HEK293 (cell line): ENCODE measurements around the gene GSAP.

ENCODE experiments used
- CTCF ChIA-PET: fragments of 350-600 bp; formaldehyde crosslinking; extraction: SDS; loops from one replicate; lab custom pipeline; 2021; ENCODE audit warnings: antibody characterized with exemption; lab: Yijun Ruan, JAX
- POLR2A ChIA-PET: fragments of 300-600 bp; formaldehyde crosslinking; extraction: SDS; loops from one replicate; lab custom pipeline; 2020; ENCODE audit warnings: antibody characterized with exemption, inconsistent platforms; lab: Yijun Ruan, JAX
- H3K27ac ChIP-seq: fragments of 200-500 bp; sonication (Bioruptor generic); 2 replicates; pipeline ENCODE4 v1.5.1; 2014; ENCODE audit warnings: low read depth, low read length, control low read depth, inconsistent platforms; ENCODE audit errors: extremely low read depth
- H3K36me3 ChIP-seq, 2 experiments: fragments of 200-500 bp in 1 of 2; sonication (Bioruptor generic) in 1 of 2; 1 replicate in 1 of 2; 2 replicates in 1 of 2; pipeline ENCODE4 v1.5.1; 2014 to 2017; ENCODE audit warnings: inconsistent platforms in 2 of 2, low read length in 2 of 2; ENCODE audit not compliant: control insufficient read depth in 2 of 2, insufficient read depth in 1 of 2
- H3K4me1 ChIP-seq: fragments of 200-500 bp; sonication (Bioruptor generic); 2 replicates; pipeline ENCODE4 v1.5.1; 2014; ENCODE audit warnings: mild to moderate bottlenecking, low read length, inconsistent platforms; ENCODE audit not compliant: control insufficient read depth, insufficient read depth
- H3K4me3 ChIP-seq: 2 replicates; pipeline ENCODE4 v1.5.1; 2011; ENCODE audit warnings: low read depth, mild to moderate bottlenecking, control low read depth, low read length, moderate library complexity
- H3K9me3 ChIP-seq: fragments of 200-500 bp; sonication (Bioruptor generic); 2 replicates; pipeline ENCODE4 v1.5.1; 2014; ENCODE audit warnings: low read depth, low read length, inconsistent platforms; ENCODE audit not compliant: control insufficient read depth, insufficient read depth
- BCL11B ChIP-seq: fragments of 450-650 bp; formaldehyde crosslinking; IDR thresholded peaks from 2 replicates; pipeline ENCODE4 v1.5.1; 2016; ENCODE audit warnings: low read depth, missing biosample characterization, missing genetic modification characterization
- KLF7 ChIP-seq: fragments of 450-650 bp; formaldehyde crosslinking; IDR thresholded peaks from 2 replicates; pipeline ENCODE4 v1.5.1; 2016; ENCODE audit warnings: missing biosample characterization, missing genetic modification characterization, borderline replicate concordance
- PRDM1 ChIP-seq: fragments of 450-650 bp; formaldehyde crosslinking; IDR thresholded peaks from 2 replicates; pipeline ENCODE4; 2016; ENCODE audit warnings: missing biosample characterization, missing genetic modification characterization
- REPIN1 ChIP-seq: fragments of 450-650 bp; formaldehyde crosslinking; IDR thresholded peaks from 2 replicates; pipeline ENCODE4 v1.5.1; 2017; ENCODE audit warnings: missing biosample characterization, missing genetic modification characterization, low read depth
- TCF7L2 ChIP-seq: IDR thresholded peaks from 2 replicates; pipeline ENCODE4 v1.6.1; 2011; ENCODE audit warnings: low read depth, mild to moderate bottlenecking, inconsistent platforms, low read length, moderate library complexity, borderline replicate concordance
- ZBTB1 ChIP-seq: fragments of 450-650 bp; formaldehyde crosslinking; IDR thresholded peaks from 2 replicates; pipeline ENCODE4 v1.5.1; 2016; ENCODE audit warnings: missing biosample characterization, missing genetic modification characterization
- ZFP41 ChIP-seq: fragments of 450-650 bp; formaldehyde crosslinking; IDR thresholded peaks from 2 replicates; pipeline ENCODE4 v1.5.1; 2016; ENCODE audit warnings: missing biosample characterization, missing genetic modification characterization, borderline replicate concordance
- ZNF132 ChIP-seq: fragments of 450-650 bp; formaldehyde crosslinking; IDR thresholded peaks from 2 replicates; pipeline ENCODE4 v1.5.1; 2017; ENCODE audit warnings: missing biosample characterization, missing genetic modification characterization, borderline replicate concordance
- ZNF266 ChIP-seq: fragments of 450-650 bp; formaldehyde crosslinking; IDR thresholded peaks from 2 replicates; pipeline ENCODE4 v1.5.1; 2016; ENCODE audit warnings: missing biosample characterization, missing genetic modification characterization, low read depth
- ZNF341 ChIP-seq: fragments of 450-650 bp; formaldehyde crosslinking; IDR thresholded peaks from 2 replicates; pipeline ENCODE4; 2016; ENCODE audit warnings: low read depth, missing biosample characterization, missing genetic modification characterization
- ZNF354C ChIP-seq: fragments of 450-650 bp; formaldehyde crosslinking; IDR thresholded peaks from 2 replicates; pipeline ENCODE4 v1.5.1; 2016; ENCODE audit warnings: missing biosample characterization, missing genetic modification characterization, low read depth, borderline replicate concordance
- ZNF416 ChIP-seq: fragments of 450-650 bp; formaldehyde crosslinking; IDR thresholded peaks from 2 replicates; pipeline ENCODE4 v1.5.1; 2016; ENCODE audit warnings: missing biosample characterization, missing genetic modification characterization
- ZNF549 ChIP-seq: fragments of 450-650 bp; IDR thresholded peaks from 2 replicates; pipeline ENCODE4 v1.5.1; 2018; ENCODE audit warnings: missing biosample characterization, missing genetic modification characterization, mild to moderate bottlenecking, inconsistent platforms, moderate library complexity
- ZNF560 ChIP-seq: fragments of 450-650 bp; formaldehyde crosslinking; IDR thresholded peaks from 2 replicates; pipeline ENCODE4 v1.5.1; 2017; ENCODE audit warnings: missing biosample characterization, missing genetic modification characterization, borderline replicate concordance
- ZNF624 ChIP-seq: fragments of 450-650 bp; formaldehyde crosslinking; IDR thresholded peaks from 2 replicates; pipeline ENCODE4 v1.5.1; 2017; ENCODE audit warnings: missing biosample characterization, missing genetic modification characterization
- ZNF626 ChIP-seq: fragments of 450-650 bp; sonication (Bioruptor Pico); formaldehyde crosslinking; IDR thresholded peaks from 2 replicates; pipeline ENCODE4 v1.5.1; 2018; ENCODE audit warnings: missing biosample characterization, missing genetic modification characterization, inconsistent platforms
- ZNF629 ChIP-seq: fragments of 450-650 bp; formaldehyde crosslinking; IDR thresholded peaks from 2 replicates; pipeline ENCODE4 v1.5.1; 2017; ENCODE audit warnings: missing biosample characterization, missing genetic modification characterization
- ZNF837 ChIP-seq: fragments of 450-650 bp; formaldehyde crosslinking; IDR thresholded peaks from 2 replicates; pipeline ENCODE4 v1.5.1; 2016; ENCODE audit warnings: missing biosample characterization, missing genetic modification characterization
- TF ChIP-seq, protein P1 (sequence below): fragments of 450-650 bp; formaldehyde crosslinking; IDR thresholded peaks from 2 replicates; pipeline ENCODE4 v1.5.1; 2016; ENCODE audit warnings: missing biosample characterization, missing genetic modification characterization, low read depth
- TF ChIP-seq, protein P2 (sequence below): fragments of 450-650 bp; formaldehyde crosslinking; IDR thresholded peaks from 2 replicates; pipeline ENCODE4 v1.5.1; 2017; ENCODE audit warnings: missing biosample characterization, missing genetic modification characterization
- TF ChIP-seq, protein P3 (sequence below): fragments of 450-650 bp; formaldehyde crosslinking; IDR thresholded peaks from 2 replicates; pipeline ENCODE4 v1.5.1; 2016; ENCODE audit warnings: missing biosample characterization, missing genetic modification characterization
- TF ChIP-seq, protein P4 (sequence below): fragments of 450-650 bp; formaldehyde crosslinking; IDR thresholded peaks from 2 replicates; pipeline ENCODE4 v1.5.1; 2016; ENCODE audit warnings: missing biosample characterization, missing genetic modification characterization, low read depth
- TF ChIP-seq, protein P5 (sequence below): fragments of 450-650 bp; formaldehyde crosslinking; IDR thresholded peaks from 2 replicates; pipeline ENCODE4 v1.5.1; 2016; ENCODE audit warnings: missing biosample characterization, missing genetic modification characterization
- TF ChIP-seq, protein P6 (sequence below): fragments of 450-650 bp; formaldehyde crosslinking; IDR thresholded peaks from 2 replicates; pipeline ENCODE4 v1.5.1; 2016; ENCODE audit warnings: missing biosample characterization, missing genetic modification characterization

GSAP gene

DNA sequence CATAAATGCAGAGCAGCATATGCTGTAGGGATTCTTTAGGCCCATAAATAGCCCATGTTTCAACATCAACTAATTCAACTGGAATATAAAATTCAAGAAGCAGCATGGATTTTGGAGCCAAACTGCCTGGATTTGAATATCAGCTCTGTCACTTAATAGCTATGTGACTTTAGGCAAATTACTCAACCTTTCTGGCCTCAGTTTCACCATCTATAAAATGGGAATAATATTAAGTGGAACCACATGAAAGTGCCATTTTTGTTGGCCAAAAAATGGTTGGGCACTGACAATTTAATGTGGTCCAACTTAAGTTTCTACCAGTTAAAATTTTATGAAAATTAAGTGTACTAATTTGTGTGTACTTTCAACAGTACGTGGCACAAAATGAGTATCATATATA is 98.1 kb downstream of the GSAP start (continued):
- TF ChIP-seq, protein P1, sequence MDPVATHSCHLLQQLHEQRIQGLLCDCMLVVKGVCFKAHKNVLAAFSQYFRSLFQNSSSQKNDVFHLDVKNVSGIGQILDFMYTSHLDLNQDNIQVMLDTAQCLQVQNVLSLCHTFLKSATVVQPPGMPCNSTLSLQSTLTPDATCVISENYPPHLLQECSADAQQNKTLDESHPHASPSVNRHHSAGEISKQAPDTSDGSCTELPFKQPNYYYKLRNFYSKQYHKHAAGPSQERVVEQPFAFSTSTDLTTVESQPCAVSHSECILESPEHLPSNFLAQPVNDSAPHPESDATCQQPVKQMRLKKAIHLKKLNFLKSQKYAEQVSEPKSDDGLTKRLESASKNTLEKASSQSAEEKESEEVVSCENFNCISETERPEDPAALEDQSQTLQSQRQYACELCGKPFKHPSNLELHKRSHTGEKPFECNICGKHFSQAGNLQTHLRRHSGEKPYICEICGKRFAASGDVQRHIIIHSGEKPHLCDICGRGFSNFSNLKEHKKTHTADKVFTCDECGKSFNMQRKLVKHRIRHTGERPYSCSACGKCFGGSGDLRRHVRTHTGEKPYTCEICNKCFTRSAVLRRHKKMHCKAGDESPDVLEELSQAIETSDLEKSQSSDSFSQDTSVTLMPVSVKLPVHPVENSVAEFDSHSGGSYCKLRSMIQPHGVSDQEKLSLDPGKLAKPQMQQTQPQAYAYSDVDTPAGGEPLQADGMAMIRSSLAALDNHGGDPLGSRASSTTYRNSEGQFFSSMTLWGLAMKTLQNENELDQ: no peak
- TF ChIP-seq ZNF132 (tag by site-specific recombination) (no peak), REPIN1 (tag by site-specific recombination) (no peak), KLF7 (tag by site-specific recombination) (no peak)
- TF ChIP-seq, protein P2, sequence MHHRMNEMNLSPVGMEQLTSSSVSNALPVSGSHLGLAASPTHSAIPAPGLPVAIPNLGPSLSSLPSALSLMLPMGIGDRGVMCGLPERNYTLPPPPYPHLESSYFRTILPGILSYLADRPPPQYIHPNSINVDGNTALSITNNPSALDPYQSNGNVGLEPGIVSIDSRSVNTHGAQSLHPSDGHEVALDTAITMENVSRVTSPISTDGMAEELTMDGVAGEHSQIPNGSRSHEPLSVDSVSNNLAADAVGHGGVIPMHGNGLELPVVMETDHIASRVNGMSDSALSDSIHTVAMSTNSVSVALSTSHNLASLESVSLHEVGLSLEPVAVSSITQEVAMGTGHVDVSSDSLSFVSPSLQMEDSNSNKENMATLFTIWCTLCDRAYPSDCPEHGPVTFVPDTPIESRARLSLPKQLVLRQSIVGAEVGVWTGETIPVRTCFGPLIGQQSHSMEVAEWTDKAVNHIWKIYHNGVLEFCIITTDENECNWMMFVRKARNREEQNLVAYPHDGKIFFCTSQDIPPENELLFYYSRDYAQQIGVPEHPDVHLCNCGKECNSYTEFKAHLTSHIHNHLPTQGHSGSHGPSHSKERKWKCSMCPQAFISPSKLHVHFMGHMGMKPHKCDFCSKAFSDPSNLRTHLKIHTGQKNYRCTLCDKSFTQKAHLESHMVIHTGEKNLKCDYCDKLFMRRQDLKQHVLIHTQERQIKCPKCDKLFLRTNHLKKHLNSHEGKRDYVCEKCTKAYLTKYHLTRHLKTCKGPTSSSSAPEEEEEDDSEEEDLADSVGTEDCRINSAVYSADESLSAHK: no peak
- TF ChIP-seq, protein P3, sequence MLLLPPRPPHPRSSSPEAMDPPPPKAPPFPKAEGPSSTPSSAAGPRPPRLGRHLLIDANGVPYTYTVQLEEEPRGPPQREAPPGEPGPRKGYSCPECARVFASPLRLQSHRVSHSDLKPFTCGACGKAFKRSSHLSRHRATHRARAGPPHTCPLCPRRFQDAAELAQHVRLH: no peak
- TF ChIP-seq, all 188 proteins: peak for 0

DNA sequence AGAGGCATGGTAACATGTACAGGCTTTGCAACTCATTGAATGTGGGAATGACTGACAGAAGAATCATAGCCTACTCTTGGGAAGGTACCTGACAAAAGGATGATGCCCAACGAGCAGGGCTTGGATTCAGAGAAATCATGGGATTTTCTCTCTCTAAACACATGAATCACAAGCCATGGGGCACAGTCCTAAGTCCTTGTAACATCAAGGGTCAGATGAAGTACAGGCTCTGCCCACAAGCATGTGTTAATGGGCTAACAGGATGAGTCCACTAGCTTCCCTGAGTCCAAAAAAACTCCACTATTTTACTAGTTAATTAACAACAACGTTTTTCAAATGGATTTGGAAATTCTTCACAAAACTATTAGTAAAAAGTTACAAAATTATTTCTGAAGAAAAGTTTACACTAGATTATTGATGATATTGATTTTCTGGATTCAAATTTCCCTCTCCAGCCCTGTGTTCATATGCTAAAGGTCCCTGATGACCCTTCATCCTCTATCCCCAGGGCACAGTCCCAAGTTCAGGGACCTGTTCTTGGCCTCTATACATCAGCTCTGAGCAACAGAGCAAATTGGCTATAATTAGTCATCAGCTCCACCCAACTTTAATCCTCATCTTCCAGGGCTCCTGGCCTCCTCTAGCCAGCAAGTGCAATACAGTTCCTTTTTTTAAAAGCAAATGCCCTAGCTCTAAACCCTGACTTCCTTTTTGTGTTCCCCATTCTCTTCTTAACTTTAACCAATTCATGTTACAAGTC is 99.8 kb downstream of the GSAP start:
- ChIA-PET POLR2A (no interaction called here), CTCF (interaction anchor here (0.7 to 1.0 kb wide), 2 partner anchors 16 to 69 kb away, joined by 3 to 5 read pairs; no protein-coding TSS in a partner anchor)
- no peak for TF ChIP-seq ZNF624 (tag by site-specific recombination)
- no peak for TF ChIP-seq BCL11B (tag by site-specific recombination)
- TF ChIP-seq ZNF560 (tag by site-specific recombination): no peak
- TF ChIP-seq, protein P4, sequence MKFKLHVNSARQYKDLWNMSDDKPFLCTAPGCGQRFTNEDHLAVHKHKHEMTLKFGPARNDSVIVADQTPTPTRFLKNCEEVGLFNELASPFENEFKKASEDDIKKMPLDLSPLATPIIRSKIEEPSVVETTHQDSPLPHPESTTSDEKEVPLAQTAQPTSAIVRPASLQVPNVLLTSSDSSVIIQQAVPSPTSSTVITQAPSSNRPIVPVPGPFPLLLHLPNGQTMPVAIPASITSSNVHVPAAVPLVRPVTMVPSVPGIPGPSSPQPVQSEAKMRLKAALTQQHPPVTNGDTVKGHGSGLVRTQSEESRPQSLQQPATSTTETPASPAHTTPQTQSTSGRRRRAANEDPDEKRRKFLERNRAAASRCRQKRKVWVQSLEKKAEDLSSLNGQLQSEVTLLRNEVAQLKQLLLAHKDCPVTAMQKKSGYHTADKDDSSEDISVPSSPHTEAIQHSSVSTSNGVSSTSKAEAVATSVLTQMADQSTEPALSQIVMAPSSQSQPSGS: no peak
- TF ChIP-seq ZNF416 (tag by site-specific recombination): no peak
- no peak for TF ChIP-seq ZBTB1
- TF ChIP-seq ZNF629 (tag by site-specific recombination): no peak
- no peak for TF ChIP-seq PRDM1 (tag by site-specific recombination)
- TF ChIP-seq ZNF626 (tag by site-specific recombination): no peak
- TF ChIP-seq ZNF549 (tag by site-specific recombination): no peak
- TF ChIP-seq ZNF837 (tag by site-specific recombination): no peak
- no peak for TF ChIP-seq ZFP41
- TF ChIP-seq TCF7L2: no peak
- TF ChIP-seq, protein P5, sequence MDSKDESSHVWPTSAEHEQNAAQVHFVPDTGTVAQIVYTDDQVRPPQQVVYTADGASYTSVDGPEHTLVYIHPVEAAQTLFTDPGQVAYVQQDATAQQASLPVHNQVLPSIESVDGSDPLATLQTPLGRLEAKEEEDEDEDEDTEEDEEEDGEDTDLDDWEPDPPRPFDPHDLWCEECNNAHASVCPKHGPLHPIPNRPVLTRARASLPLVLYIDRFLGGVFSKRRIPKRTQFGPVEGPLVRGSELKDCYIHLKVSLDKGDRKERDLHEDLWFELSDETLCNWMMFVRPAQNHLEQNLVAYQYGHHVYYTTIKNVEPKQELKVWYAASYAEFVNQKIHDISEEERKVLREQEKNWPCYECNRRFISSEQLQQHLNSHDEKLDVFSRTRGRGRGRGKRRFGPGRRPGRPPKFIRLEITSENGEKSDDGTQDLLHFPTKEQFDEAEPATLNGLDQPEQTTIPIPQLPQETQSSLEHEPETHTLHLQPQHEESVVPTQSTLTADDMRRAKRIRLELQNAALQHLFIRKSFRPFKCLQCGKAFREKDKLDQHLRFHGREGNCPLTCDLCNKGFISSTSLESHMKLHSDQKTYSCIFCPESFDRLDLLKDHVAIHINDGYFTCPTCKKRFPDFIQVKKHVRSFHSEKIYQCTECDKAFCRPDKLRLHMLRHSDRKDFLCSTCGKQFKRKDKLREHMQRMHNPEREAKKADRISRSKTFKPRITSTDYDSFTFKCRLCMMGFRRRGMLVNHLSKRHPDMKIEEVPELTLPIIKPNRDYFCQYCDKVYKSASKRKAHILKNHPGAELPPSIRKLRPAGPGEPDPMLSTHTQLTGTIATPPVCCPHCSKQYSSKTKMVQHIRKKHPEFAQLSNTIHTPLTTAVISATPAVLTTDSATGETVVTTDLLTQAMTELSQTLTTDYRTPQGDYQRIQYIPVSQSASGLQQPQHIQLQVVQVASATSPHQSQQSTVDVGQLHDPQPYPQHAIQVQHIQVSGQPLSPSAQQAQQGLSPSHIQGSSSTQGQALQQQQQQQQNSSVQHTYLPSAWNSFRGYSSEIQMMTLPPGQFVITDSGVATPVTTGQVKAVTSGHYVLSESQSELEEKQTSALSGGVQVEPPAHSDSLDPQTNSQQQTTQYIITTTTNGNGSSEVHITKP (tag by site-specific recombination): no peak
- TF ChIP-seq, protein P6, sequence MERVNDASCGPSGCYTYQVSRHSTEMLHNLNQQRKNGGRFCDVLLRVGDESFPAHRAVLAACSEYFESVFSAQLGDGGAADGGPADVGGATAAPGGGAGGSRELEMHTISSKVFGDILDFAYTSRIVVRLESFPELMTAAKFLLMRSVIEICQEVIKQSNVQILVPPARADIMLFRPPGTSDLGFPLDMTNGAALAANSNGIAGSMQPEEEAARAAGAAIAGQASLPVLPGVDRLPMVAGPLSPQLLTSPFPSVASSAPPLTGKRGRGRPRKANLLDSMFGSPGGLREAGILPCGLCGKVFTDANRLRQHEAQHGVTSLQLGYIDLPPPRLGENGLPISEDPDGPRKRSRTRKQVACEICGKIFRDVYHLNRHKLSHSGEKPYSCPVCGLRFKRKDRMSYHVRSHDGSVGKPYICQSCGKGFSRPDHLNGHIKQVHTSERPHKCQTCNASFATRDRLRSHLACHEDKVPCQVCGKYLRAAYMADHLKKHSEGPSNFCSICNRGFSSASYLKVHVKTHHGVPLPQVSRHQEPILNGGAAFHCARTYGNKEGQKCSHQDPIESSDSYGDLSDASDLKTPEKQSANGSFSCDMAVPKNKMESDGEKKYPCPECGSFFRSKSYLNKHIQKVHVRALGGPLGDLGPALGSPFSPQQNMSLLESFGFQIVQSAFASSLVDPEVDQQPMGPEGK (tag by site-specific recombination): no peak
- no peak for TF ChIP-seq ZNF266 (tag by site-specific recombination)
- TF ChIP-seq ZNF354C (tag by site-specific recombination): no peak
- TF ChIP-seq ZNF341: no peak

More for the DNA sequence above, 99.8 kb downstream of the GSAP start:
- Histone ChIP-seq H3K27ac (no peak overlapping the region), H3K4me3 (no peak overlapping the region), H3K36me3 (no peaks in the 10 kb centered on the region), H3K9me3 (no peaks in the 10 kb centered on the region), H3K4me1 (no peaks in the 10 kb centered on the region)
